ENCODE measurements around the gene TSKU. TPM values are rescaled to one million over a fixed set of nuclear protein-coding genes. Genes with fewer than 3 reads are reported as not detected.

TSKU gene
- total RNA-seq, 4 donors from 2014 or later: 32.0 to 80.7 (median 63.4) TPM

DNA sequence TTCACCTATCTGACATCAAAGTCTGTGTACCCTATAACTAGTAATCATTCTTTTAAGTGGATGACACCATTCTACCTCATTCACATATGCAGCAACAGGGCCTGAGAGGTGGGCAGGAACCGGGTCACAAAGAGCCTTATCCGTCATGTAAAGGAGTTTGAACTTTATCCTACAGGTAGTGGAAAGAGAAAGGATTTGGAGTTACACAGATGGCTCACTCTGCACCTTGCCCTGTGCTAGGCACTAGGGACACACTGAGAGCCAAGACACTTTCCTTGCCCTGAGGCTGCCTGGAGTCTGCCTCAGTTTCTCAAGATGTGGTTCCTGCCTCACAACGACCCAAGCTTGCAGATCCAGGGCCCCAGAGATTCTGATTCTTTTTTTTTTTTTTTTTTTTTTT lies 63.3 kb downstream of the TSKU start:
- Histone ChIP-seq H3K4me3 (no peak overlapping the region), H3K9me3 (no peaks in the 10 kb centered on the region), H3K27me3 (no peaks in the 10 kb centered on the region), H3K27ac (no peak overlapping the region), H3K36me3 (no peaks in the 10 kb centered on the region), H3K4me1 (peaks cover 0 to 3% (median 0%) of the 10 kb centered on the region in 4 donors)
- intact Hi-C loops (cut with DNase I; ENCODE audit: low total_unique reads): no loop called here
- DNase-seq: no peak
- TF ChIP-seq POLR2AphosphoS5 (IDR thresholded peaks at IDR 0.05): no peak
- TF ChIP-seq POLR2A (IDR thresholded peaks at IDR 0.05): no peak
- TF ChIP-seq CTCF (IDR thresholded peaks at IDR 0.05): no peak
- TF ChIP-seq EP300 (IDR thresholded peaks at IDR 0.05; ENCODE audit: low read depth): no peak
- in situ Hi-C loops (cut with MboI; ENCODE audit: low pct_ligation_motif_present in 1 of 4, low pct_unique_long_range_greater_than_20kb in 1 of 4, low sequenced_read_pairs in 3 of 4): no loop called here
- 80 to 85% methylated on average over 2 to 3 of the region's 3 CpGs for WGBS, 2 donors (ENCODE audit: low coverage in 1 of 2)

Other genes with a start within 250 kb of the TSKU start
- 10 to 100 TPM in 1 of 4 donors, 1 to 10 TPM in 3; 5.1 to 11.5 (median 9.1) TPM for gene LRRC32, start 112.6 kb upstream of the TSKU start, total RNA-seq
- gene ACER3, start 77.6 kb downstream of the TSKU start, total RNA-seq: 10 to 100 TPM in 3 of 4 donors, 1 to 10 TPM in 1; 8.8 to 72.2 (median 29.4) TPM

All from transverse colon (tissue), 4 donors.